Epithelial cell of esophagus (primary cell): ENCODE measurements around the gene CDON.

ENCODE experiments used
- DNase-seq: peaks from one replicate; pipeline ENCODE4 v3.0.0; 2010; ENCODE audit warnings: low read depth
- H3K4me3 ChIP-seq: 2 replicates; pipeline ENCODE4 v1.5.1; 2011; ENCODE audit warnings: mild to moderate bottlenecking, low read length, control low read depth
- CTCF ChIP-seq: IDR thresholded peaks from 2 replicates; pipeline ENCODE4 v1.5.1; 2011; ENCODE audit warnings: low read depth, mild to moderate bottlenecking, low read length, control low read depth, inconsistent platforms; ENCODE audit not compliant: insufficient read depth; ENCODE audit errors: missing control alignments

CDON gene

DNA sequence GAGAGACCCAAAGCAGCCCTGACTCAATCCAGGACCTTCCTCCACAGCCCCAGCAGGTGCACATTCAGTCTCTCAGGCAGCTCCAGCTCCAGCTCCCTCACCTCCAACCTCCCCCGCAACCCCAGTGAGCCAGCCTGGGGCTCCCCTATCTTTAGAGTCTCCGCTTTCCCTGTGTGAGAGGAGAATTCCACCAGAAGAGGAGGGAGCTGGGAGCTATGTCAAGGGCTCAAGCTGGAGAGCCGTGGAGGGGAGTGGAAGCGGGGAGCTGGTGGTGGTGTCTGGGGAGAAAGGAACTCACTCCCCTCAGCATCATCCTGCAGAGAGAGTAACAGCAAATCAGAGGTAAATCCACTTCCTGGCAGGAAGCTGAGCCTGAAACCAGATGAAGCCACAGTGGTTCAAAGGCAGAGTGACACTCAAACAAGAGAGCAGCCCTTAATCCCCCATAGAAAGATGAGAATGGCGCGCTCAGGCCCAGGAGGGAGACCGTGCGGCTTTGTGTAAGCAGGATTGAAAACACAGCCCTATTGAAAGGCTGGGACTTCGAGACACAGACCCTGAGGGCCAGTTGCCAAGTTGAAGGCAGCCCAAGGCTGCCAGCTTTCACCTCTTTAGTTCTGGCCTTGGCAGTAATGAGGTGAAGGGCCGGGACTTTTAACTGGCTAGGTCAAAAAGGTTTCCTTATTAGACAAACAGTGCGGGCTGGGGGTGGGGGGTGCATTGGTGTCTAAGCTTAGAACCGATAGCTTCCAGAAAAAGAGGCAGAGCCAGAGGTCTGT lies 21.4 kb upstream of the CDON start:
- no peak for TF ChIP-seq CTCF
- no peak for DNase-seq
- H3K4me3 ChIP-seq: no peak overlapping the region

DNA sequence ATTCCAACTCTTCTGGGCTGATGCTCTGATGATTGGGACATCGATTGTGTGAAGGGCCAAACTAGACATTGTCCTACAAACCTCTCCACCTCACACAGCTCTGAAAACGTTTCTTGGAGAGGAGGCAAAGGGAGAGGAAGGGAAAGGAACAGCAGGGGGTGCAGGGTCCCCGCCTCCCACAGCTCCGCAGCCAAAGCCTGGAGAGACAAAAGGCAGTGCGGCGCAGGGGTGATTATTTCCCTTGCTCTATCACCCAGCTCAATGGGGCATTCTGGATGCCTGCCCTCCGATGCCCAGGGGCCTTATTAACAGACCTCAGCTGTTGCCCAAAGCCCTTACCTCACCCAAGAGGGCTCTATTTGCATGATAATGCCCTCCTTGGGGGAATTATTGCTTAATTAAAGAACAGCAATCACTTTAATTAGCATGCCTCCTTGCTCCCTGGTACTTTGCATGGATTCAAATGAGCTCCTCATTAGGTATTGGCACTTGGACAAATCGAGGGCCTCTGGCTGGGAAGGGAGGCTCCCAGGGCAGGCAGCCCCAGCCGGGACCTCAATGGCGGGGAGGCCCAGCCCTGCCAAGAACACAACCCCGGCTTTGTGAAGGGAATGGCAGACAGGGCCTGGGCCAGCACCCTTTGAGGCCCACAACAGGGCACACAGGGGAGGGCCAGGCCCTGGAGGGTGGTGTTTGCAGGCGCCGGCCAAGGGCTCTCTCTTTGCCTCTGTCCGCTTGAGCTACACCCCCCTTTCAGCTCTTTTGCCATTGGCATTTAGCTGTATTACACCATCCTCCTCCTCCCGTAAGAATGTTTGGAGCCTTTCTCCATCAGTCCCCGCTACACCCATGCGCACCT lies 19.8 kb upstream of the CDON start:
- no peak overlapping the region for H3K4me3 ChIP-seq
- TF ChIP-seq CTCF: no peak
- DNase-seq: no peak

DNA sequence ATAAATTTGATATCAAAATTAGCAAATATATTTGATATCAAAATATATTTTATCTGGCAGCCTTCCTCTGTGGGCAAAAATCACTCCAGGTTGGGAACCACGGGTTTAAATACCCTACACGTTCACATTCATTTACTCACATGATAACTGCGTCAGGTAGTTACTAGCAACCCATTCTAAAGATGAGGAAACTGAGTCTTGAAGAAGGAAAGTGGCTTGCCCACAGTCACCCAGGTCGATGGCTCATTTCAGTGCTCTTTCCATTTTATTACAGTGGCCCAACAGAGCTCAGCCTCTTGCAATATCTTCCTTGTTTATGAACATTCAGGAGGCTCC lies 19.2 kb upstream of the CDON start:
- no peak for TF ChIP-seq CTCF
- no peak for DNase-seq

GRCh38 chr11:126080161-126080941 lies 17.7 kb upstream of the CDON start:
- no peak overlapping the region for H3K4me3 ChIP-seq
- TF ChIP-seq CTCF: no peak
- peak; percentile 19 for DNase-seq

More for the DNA sequence above, 19.2 kb upstream of the CDON start:
- no peak overlapping the region for H3K4me3 ChIP-seq

DNA sequence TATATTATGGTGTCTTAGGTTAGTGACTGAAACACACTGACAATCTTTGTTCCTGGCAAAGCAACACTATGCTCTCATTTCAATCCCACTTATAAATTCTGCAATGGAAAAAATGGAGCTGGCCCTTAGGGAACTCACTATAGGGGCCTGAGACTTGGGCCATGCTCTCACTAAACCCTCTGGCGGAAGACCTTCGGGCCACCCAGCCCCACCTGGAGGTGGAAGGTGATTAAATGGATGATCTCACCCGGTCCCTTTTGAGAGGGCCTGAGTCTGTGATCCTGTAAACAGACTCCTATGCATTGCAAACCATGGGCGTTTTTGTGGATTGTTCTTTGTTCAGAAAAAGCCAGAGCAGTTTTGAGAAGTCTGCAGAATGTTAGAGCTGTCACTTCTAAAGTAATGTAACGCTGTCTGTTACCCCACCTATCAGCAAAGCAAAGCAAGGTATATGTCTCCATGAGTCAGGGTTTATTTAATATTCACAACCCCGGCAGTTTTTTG lies 17.0 kb upstream of the CDON start:
- H3K4me3 ChIP-seq: no peak overlapping the region
- TF ChIP-seq CTCF: no peak
- DNase-seq: peak; percentile 5

GRCh38 chr11:126076641-126077040 lies 14.0 kb upstream of the CDON start:
- DNase-seq: no peak
- no peak for TF ChIP-seq CTCF
- no peak overlapping the region for H3K4me3 ChIP-seq
